Adrenal gland (tissue), 5 donors: ENCODE data around the gene JAML.

Source experiments
- CTCF ChIP-seq, 6 experiments: fragments of 450-650 bp in 4 of 6; fragments of 200-600 bp in 2 of 6; sonication (generic) in 1 of 6; IDR thresholded peaks; 1 replicate in 5 of 6; 2 replicates in 1 of 6; pipeline versions ENCODE4 v1.5.1 to v1.8.0; 2016 to 2021; ENCODE audit warnings: antibody characterized with exemption in 6 of 6, mild to moderate bottlenecking in 2 of 6, moderate library complexity in 1 of 6
- POLR2A ChIP-seq, 2 donors: fragments of 450-650 bp; IDR thresholded peaks; one replicate each; pipeline ENCODE4 v1.6.1; 2017; ENCODE audit warnings: antibody characterized with exemption in 2 of 2, mild to moderate bottlenecking in 2 of 2, moderate library complexity in 1 of 2
- donor health status: DM: no; HTN: no; CAD: no.

GRCh38 chr11:118152552-118153471, 72.0 kb downstream of the JAML start, which contains the start of gene SCN4B:
- TF ChIP-seq CTCF (IDR thresholded peaks at IDR 0.05): peak in 1 of 6 experiments; percentile 1
- TF ChIP-seq POLR2A (IDR thresholded peaks at IDR 0.05): no peak
